A549 (cell line): ENCODE data around the gene TRAPPC3. TPM values are rescaled to one million over a fixed set of nuclear protein-coding genes. Genes with fewer than 3 reads are reported as not detected.

Experiments used
- ATAC-seq, 2 experiments: fragments of 200-7000 bp in 1 of 2; fragments of >200 bp in 1 of 2; cut with Nextera tagmentation in 1 of 2; cut with Tn5 transposase in 1 of 2; 3 replicates each; pipeline versions ENCODE4 v1.8.0 to v1.9.1; 2018 to 2020; ENCODE audit warnings: mild to moderate bottlenecking in 1 of 2, moderate library complexity in 1 of 2
- CTCF ChIA-PET: fragments of 300-600 bp; sonication (Branson Sonifier 250); formaldehyde crosslinking; extraction: SDS; loops from one replicate; lab custom pipeline; 2021; ENCODE audit warnings: antibody characterized with exemption, inconsistent platforms; lab: Yijun Ruan, JAX
- POLR2A ChIA-PET: fragments of 350-600 bp; formaldehyde crosslinking; extraction: SDS; loops from one replicate; lab custom pipeline; 2021; ENCODE audit warnings: antibody characterized with exemption, inconsistent platforms; lab: Yijun Ruan, JAX
- DNase-seq, 2 experiments: peaks; one replicate each; pipeline versions ENCODE4 v3.0.0 to v3.0.0-alpha.2; 2011 to 2016; ENCODE audit warnings: low read depth in 1 of 2, low spot score in 1 of 2
- FAIRE-seq: peaks from 2 replicates; lab custom pipeline; 2011; peaks lifted over from hg19 to GRCh38; lab: Jason Lieb, UNC
- H3K27ac ChIP-seq, 2 experiments: fragments of >200 bp; sonication (Bioruptor Twin); formaldehyde crosslinking; 3 replicates each; pipeline ENCODE4 v1.5.1; 2016 to 2017
- H3K4me1 ChIP-seq: fragments of >200 bp; sonication (Bioruptor Twin); formaldehyde crosslinking; 3 replicates; pipeline ENCODE4 v1.6.1; 2016
- H3K4me2 ChIP-seq: fragments of >200 bp; sonication (Bioruptor Twin); formaldehyde crosslinking; 3 replicates; pipeline ENCODE4 v1.6.1; 2016
- H3K4me3 ChIP-seq: fragments of >200 bp; sonication (Bioruptor Twin); formaldehyde crosslinking; 3 replicates; pipeline ENCODE4 v1.5.1; 2016
- H3K9me3 ChIP-seq: fragments of >200 bp; sonication (Bioruptor Twin); formaldehyde crosslinking; 3 replicates; pipeline ENCODE4 v1.6.1; 2016
- CEBPB ChIP-seq, 2 experiments: fragments of >200 bp in 1 of 2; sonication (Bioruptor Twin) in 1 of 2; formaldehyde crosslinking in 1 of 2; IDR thresholded peaks; 2 replicates each; pipeline ENCODE4 v1.6.1; 2012 to 2016
- CHD4 ChIP-seq: fragments of 200-600 bp; sonication (generic); IDR thresholded peaks from 2 replicates; pipeline ENCODE4 v1.6.1; 2016; ENCODE audit warnings: antibody characterized with exemption, mild to moderate bottlenecking, borderline replicate concordance
- EHMT2 ChIP-seq: fragments of 200-600 bp; sonication (generic); IDR thresholded peaks from 2 replicates; pipeline ENCODE4 v1.6.1; 2016; ENCODE audit warnings: antibody characterized with exemption, low read depth, mild to moderate bottlenecking, moderate library complexity
- ESRRA ChIP-seq: fragments of 150-350 bp; IDR thresholded peaks from 2 replicates; pipeline ENCODE4 v1.6.1; 2014; ENCODE audit warnings: mild to moderate bottlenecking, low read length, borderline replicate concordance
- FOXS1 ChIP-seq: fragments of 250-450 bp; sonication (Bioruptor Pico); IDR thresholded peaks from 2 replicates; pipeline ENCODE4 v1.5.0; 2020; ENCODE audit warnings: mild to moderate bottlenecking, moderate library complexity
- HOXA7 ChIP-seq: fragments of 250-450 bp; sonication (Bioruptor Pico); IDR thresholded peaks from 2 replicates; pipeline ENCODE4 v1.5.0; 2020; ENCODE audit warnings: mild to moderate bottlenecking, moderate library complexity
- HOXB5 ChIP-seq: fragments of 250-450 bp; sonication (Bioruptor Pico); IDR thresholded peaks from 2 replicates; pipeline ENCODE4 v1.5.0; 2020; ENCODE audit warnings: mild to moderate bottlenecking, moderate library complexity
- JUNB ChIP-seq: fragments of >200 bp; sonication (Bioruptor Twin); formaldehyde crosslinking; IDR thresholded peaks from 2 replicates; pipeline ENCODE4 v1.6.1; 2016
- KDM5A ChIP-seq: fragments of 200-600 bp; sonication (generic); IDR thresholded peaks from 2 replicates; pipeline ENCODE4 v1.6.1; 2016; ENCODE audit warnings: antibody characterized with exemption, mild to moderate bottlenecking
- MAFK ChIP-seq: fragments of 450-650 bp; IDR thresholded peaks from 2 replicates; pipeline ENCODE4 v1.6.1; 2014; ENCODE audit not compliant: partially characterized antibody
- MAZ ChIP-seq: fragments of 150-350 bp; IDR thresholded peaks from 2 replicates; pipeline ENCODE4 v1.6.1; 2014; ENCODE audit warnings: antibody characterized with exemption, low read depth, low read length, borderline replicate concordance
- MYC ChIP-seq: IDR thresholded peaks from 2 replicates; pipeline ENCODE4 v1.6.1; 2012; ENCODE audit warnings: mild to moderate bottlenecking, inconsistent platforms, low read length, improper control_type of control experiment, borderline replicate concordance
- NFE2L2 ChIP-seq: fragments of 150-350 bp; conservative IDR thresholded peaks from 2 replicates; pipeline ENCODE4 v1.6.1; 2014; ENCODE audit warnings: low read length
- NPAS2 ChIP-seq: fragments of 250-450 bp; sonication (Bioruptor Pico); IDR thresholded peaks from 2 replicates; pipeline ENCODE4 v1.8.0; 2022; ENCODE audit warnings: mild to moderate bottlenecking, moderate library complexity, borderline replicate concordance
- NR3C1 ChIP-seq: fragments of >200 bp; sonication (Bioruptor Twin); formaldehyde crosslinking; IDR thresholded peaks from 3 replicates; pipeline ENCODE4 v1.6.1; 2017
- PHF8 ChIP-seq: fragments of 200-600 bp; sonication (generic); IDR thresholded peaks from 2 replicates; pipeline ENCODE4 v1.6.1; 2016; ENCODE audit warnings: low read depth, mild to moderate bottlenecking, antibody characterized with exemption, moderate library complexity, borderline replicate concordance
- POLR2A ChIP-seq: IDR thresholded peaks from 2 replicates; pipeline ENCODE4 v1.6.1; 2012; ENCODE audit warnings: mild to moderate bottlenecking, low read length
- RAD21 ChIP-seq, 2 experiments: fragments of >200 bp in 1 of 2; sonication (Bioruptor Twin) in 1 of 2; formaldehyde crosslinking in 1 of 2; IDR thresholded peaks in 1 of 2; conservative IDR thresholded peaks in 1 of 2; 2 replicates in 1 of 2; 3 replicates in 1 of 2; pipeline ENCODE4 v1.6.1; 2012 to 2018; ENCODE audit warnings: inconsistent platforms in 1 of 2
- SMC3 ChIP-seq: fragments of >200 bp; sonication (Bioruptor Twin); formaldehyde crosslinking; IDR thresholded peaks from 3 replicates; pipeline ENCODE4 v1.6.1; 2018; ENCODE audit warnings: inconsistent platforms
- SREBF2 ChIP-seq: fragments of 450-650 bp; IDR thresholded peaks from 2 replicates; pipeline ENCODE4 v1.6.1; 2014; ENCODE audit warnings: mild to moderate bottlenecking, moderate library complexity
- ZC3H11A ChIP-seq: fragments of 450-650 bp; IDR thresholded peaks from 2 replicates; pipeline ENCODE4 v1.6.1; 2014; ENCODE audit warnings: antibody characterized with exemption, mild to moderate bottlenecking
- WGBS: methylation state at CpG from one replicate; pipeline ENCODE4 v1.1.6; 2017; ENCODE audit errors: missing lambda C conversion rate; 5-methylcytosine and 5-hydroxymethylcytosine counted together
- polyA plus RNA-seq, 4 experiments: library from polyadenylated mRNA; depleted of rRNA in 3 of 4; stranded (reverse); fragments of >200 nt; fragmentation: RNase III in 1 of 4; extraction: RNeasy Plus Mini Kit Qiagen cat#74134 plus additional on column Dnase treatment in 1 of 4; gene quantifications; 2 replicates in 3 of 4; 3 replicates in 1 of 4; pipeline ENCODE4 v1.2.3, GENCODE V29; 2011 to 2017
- TF ChIP-seq, protein P1 (sequence below): fragments of >200 bp; sonication (Bioruptor Twin); formaldehyde crosslinking; IDR thresholded peaks from 3 replicates; pipeline ENCODE4 v1.5.1; 2016
- TF ChIP-seq, protein P2 (sequence below): fragments of 150-350 bp; IDR thresholded peaks from 2 replicates; pipeline ENCODE4 v1.6.1; 2014; ENCODE audit warnings: low read depth, mild to moderate bottlenecking, low read length
- TF ChIP-seq, protein P3 (sequence below): fragments of >200 bp; sonication (Bioruptor Twin); formaldehyde crosslinking; IDR thresholded peaks from 2 replicates; pipeline ENCODE4 v1.6.1; 2016
- TF ChIP-seq, protein P4 (sequence below): fragments of 250-450 bp; sonication (Bioruptor Pico); IDR thresholded peaks from 2 replicates; pipeline ENCODE4 v1.5.0; 2021; ENCODE audit warnings: mild to moderate bottlenecking, moderate library complexity, borderline replicate concordance

TRAPPC3 gene
- polyA plus RNA-seq, 2 of the 4 experiments (the other 2 are of a cell fraction): 62.2 to 103 TPM

DNA sequence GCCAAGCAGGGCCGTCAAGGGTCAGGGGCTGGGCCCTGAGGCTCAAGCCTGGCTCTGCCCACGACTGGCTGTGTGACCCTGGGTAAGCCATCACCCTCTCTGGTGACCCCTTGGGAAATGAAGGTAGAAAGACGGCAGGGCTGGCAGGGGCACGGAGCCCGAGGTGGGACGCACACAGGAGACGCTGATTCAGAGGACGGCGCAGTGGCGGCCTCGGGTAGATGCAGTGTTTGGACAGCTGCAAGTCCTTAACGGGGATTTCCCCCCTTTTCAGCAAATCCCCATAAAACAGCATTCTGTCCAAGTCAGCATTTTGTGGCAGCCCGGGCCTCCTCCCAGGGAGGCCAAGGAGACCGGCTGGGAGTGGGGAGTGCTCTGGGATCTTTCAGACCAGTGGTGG lies 41.0 kb downstream of the TRAPPC3 start:
- ATAC-seq (no peak), DNase-seq (no peak), FAIRE-seq (no peak)
- H3K27ac ChIP-seq: no peak overlapping the region
- 74% methylated on average over 12 of the region's 14 CpGs for WGBS
- no peaks in the 10 kb centered on the region for H3K4me1 ChIP-seq
- no peaks in the 10 kb centered on the region for H3K9me3 ChIP-seq
- no peak overlapping the region for H3K4me2 ChIP-seq
- ChIA-PET POLR2A (no interaction called here), CTCF (interaction anchor here (1.1 to 2.8 kb wide), 3 partner anchors 11 to 41 kb away, joined by 3 to 12 read pairs (median 4); partner anchors contain the start of gene TRAPPC3)
- H3K4me3 ChIP-seq: no peak overlapping the region
- peak; percentile 50 for TF ChIP-seq MAFK
- TF ChIP-seq, protein P1, sequence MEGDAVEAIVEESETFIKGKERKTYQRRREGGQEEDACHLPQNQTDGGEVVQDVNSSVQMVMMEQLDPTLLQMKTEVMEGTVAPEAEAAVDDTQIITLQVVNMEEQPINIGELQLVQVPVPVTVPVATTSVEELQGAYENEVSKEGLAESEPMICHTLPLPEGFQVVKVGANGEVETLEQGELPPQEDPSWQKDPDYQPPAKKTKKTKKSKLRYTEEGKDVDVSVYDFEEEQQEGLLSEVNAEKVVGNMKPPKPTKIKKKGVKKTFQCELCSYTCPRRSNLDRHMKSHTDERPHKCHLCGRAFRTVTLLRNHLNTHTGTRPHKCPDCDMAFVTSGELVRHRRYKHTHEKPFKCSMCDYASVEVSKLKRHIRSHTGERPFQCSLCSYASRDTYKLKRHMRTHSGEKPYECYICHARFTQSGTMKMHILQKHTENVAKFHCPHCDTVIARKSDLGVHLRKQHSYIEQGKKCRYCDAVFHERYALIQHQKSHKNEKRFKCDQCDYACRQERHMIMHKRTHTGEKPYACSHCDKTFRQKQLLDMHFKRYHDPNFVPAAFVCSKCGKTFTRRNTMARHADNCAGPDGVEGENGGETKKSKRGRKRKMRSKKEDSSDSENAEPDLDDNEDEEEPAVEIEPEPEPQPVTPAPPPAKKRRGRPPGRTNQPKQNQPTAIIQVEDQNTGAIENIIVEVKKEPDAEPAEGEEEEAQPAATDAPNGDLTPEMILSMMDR: no peak

DNA sequence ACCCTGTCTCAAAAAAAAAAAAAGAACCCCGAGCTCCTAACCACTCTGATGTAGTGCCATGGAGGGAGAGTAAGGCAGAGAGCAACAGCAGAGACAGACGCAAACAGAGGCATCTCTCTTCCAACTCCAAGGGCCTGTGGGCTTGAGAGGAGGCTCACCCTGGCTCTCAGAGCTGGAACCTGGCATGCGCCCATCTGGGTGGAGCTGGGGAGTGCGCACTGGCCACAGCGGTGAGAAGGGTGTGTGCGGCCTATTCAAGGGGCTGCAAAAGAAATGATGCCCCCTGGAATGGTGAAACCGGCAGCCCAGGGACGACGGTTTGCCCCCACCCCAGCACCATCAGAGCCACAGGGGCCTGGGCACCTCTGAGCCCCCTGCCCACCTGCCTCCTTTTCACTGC lies 41.9 kb downstream of the TRAPPC3 start:
- DNase-seq (no peak), FAIRE-seq (no peak), ATAC-seq (peak in 1 of 2 experiments; percentile 39; a peak in 2 of 6 replicates)
- TF ChIP-seq MYC: no peak
- TF ChIP-seq NPAS2 (CRISPR knock-in tag): no peak
- TF ChIP-seq PHF8: no peak
- no peak for TF ChIP-seq SREBF2
- TF ChIP-seq, protein P2, sequence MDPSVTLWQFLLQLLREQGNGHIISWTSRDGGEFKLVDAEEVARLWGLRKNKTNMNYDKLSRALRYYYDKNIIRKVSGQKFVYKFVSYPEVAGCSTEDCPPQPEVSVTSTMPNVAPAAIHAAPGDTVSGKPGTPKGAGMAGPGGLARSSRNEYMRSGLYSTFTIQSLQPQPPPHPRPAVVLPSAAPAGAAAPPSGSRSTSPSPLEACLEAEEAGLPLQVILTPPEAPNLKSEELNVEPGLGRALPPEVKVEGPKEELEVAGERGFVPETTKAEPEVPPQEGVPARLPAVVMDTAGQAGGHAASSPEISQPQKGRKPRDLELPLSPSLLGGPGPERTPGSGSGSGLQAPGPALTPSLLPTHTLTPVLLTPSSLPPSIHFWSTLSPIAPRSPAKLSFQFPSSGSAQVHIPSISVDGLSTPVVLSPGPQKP: no peak
- TF ChIP-seq CEBPB (IDR thresholded peaks at IDR 0.05): no peak
- TF ChIP-seq, protein P3, sequence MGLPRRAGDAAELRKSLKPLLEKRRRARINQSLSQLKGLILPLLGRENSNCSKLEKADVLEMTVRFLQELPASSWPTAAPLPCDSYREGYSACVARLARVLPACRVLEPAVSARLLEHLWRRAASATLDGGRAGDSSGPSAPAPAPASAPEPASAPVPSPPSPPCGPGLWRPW: no peak
- TF ChIP-seq FOXS1 (CRISPR knock-in tag): no peak
- no peak for TF ChIP-seq ESRRA
- no peak for TF ChIP-seq MAZ
- 76% methylated on average over 9 of the region's 9 CpGs for WGBS
- Histone ChIP-seq H3K4me2 (no peak overlapping the region), H3K4me1 (no peaks in the 10 kb centered on the region), H3K27ac (no peak overlapping the region), H3K9me3 (no peaks in the 10 kb centered on the region), H3K4me3 (no peak overlapping the region)
- POLR2A ChIA-PET: no interaction called here
- CTCF ChIA-PET: interaction anchor here (0.8 to 13.6 kb wide), 5 partner anchors 10 to 178 kb away, joined by 3 to 147 read pairs (median 5); partner anchors contain the start of gene TRAPPC3

DNA sequence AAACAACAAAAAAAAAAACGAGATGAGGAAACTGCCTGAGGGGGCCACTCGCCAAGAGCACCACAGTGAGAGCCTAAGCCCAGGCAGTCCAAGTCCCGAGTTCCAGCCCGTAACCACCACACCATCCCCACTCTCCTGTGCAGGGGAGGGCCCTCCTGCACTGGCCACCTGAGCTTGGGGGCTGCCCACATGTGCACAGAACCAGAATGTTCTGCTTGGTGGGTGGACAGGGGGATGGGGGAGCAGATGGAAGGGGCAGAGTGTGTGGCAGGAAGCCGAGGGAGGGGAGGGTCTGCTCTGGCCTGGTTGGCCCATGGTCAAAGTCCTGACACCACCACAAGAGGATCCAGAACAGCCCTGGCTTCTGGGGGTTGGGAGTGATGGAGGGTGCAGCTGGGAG lies 43.0 kb downstream of the TRAPPC3 start:
- WGBS: 36% methylated on average over 5 of the region's 5 CpGs
- Histone ChIP-seq H3K27ac (no peak overlapping the region), H3K9me3 (no peaks in the 10 kb centered on the region), H3K4me1 (no peaks in the 10 kb centered on the region), H3K4me2 (no peak overlapping the region)
- POLR2A ChIA-PET: no interaction called here
- CTCF ChIA-PET: interaction anchor here (0.6 to 13.6 kb wide), 6 partner anchors 9 to 179 kb away, joined by 3 to 147 read pairs (median 4); partner anchors contain the start of gene TRAPPC3
- FAIRE-seq: no peak
- no peak; a peak in 2 of 6 replicates for ATAC-seq
- TF ChIP-seq, protein P1: no peak
- TF ChIP-seq RAD21 (conservative IDR thresholded peaks at IDR 0.05 in 1 of 2, IDR thresholded peaks at IDR 0.05 in 1 of 2): no peak
- TF ChIP-seq HOXA7 (CRISPR knock-in tag): no peak
- no peak for TF ChIP-seq NFE2L2
- no peak for TF ChIP-seq SMC3
- no peak for TF ChIP-seq POLR2A
- TF ChIP-seq MYC: no peak
- no peak for TF ChIP-seq KDM5A
- TF ChIP-seq JUNB: no peak
- TF ChIP-seq HOXB5 (CRISPR knock-in tag): no peak
- TF ChIP-seq EHMT2: no peak
- TF ChIP-seq ZC3H11A: no peak
- TF ChIP-seq, protein P4, sequence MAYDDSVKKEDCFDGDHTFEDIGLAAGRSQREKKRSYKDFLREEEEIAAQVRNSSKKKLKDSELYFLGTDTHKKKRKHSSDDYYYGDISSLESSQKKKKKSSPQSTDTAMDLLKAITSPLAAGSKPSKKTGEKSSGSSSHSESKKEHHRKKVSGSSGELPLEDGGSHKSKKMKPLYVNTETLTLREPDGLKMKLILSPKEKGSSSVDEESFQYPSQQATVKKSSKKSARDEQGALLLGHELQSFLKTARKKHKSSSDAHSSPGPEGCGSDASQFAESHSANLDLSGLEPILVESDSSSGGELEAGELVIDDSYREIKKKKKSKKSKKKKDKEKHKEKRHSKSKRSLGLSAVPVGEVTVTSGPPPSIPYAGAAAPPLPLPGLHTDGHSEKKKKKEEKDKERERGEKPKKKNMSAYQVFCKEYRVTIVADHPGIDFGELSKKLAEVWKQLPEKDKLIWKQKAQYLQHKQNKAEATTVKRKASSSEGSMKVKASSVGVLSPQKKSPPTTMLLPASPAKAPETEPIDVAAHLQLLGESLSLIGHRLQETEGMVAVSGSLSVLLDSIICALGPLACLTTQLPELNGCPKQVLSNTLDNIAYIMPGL (CRISPR knock-in tag): no peak
- no peak for TF ChIP-seq MAZ
- no peak for TF ChIP-seq NR3C1
- TF ChIP-seq MAFK: no peak
- TF ChIP-seq CHD4: no peak
- TF ChIP-seq, all 56 proteins: peak for 0
- no peak overlapping the region for H3K4me3 ChIP-seq
- no peak for DNase-seq
